IMR-90 (cell line): ENCODE data around the gene COA3. TPM values are rescaled to one million over a fixed set of nuclear protein-coding genes. Genes with fewer than 3 reads are reported as not detected.

Experiments
- BHLHE40 ChIP-seq: fragments of 150-350 bp; IDR thresholded peaks from 2 replicates; pipeline ENCODE4 v1.6.1; 2016; ENCODE audit warnings: mild to moderate bottlenecking, low read depth, low read length
- CEBPB ChIP-seq: IDR thresholded peaks from 2 replicates; pipeline ENCODE4 v1.6.1; 2012; ENCODE audit warnings: low read depth, low read length, improper control_type of control experiment
- FOS ChIP-seq: fragments of 150-350 bp; IDR thresholded peaks from 2 replicates; pipeline ENCODE4 v1.6.1; 2016; ENCODE audit warnings: low read depth, low read length
- MAZ ChIP-seq: IDR thresholded peaks from 2 replicates; pipeline ENCODE4 v1.6.1; 2012; ENCODE audit warnings: low read depth, mild to moderate bottlenecking, low read length, improper control_type of control experiment, moderate library complexity, borderline replicate concordance
- MXI1 ChIP-seq: IDR thresholded peaks from 2 replicates; pipeline ENCODE4 v1.6.1; 2012; ENCODE audit warnings: low read depth, mild to moderate bottlenecking, low read length, moderate library complexity, borderline replicate concordance
- RCOR1 ChIP-seq: IDR thresholded peaks from 2 replicates; pipeline ENCODE4 v1.6.1; 2012; ENCODE audit warnings: mild to moderate bottlenecking, low read length, improper control_type of control experiment; ENCODE audit not compliant: insufficient replicate concordance
- SMC3 ChIP-seq: fragments of 150-350 bp; IDR thresholded peaks from 2 replicates; pipeline ENCODE4 v1.6.1; 2016; ENCODE audit warnings: low read depth, mild to moderate bottlenecking, antibody characterized with exemption, low read length, moderate library complexity
- polyA plus RNA-seq, 3 experiments: library from polyadenylated mRNA; depleted of rRNA; stranded (reverse); fragments of >200 nt; gene quantifications; 2 replicates each; pipeline ENCODE4 v1.2.3, GENCODE V29; 2012; ENCODE audit warnings: low replicate concordance in 1 of 3
- total RNA-seq: library from RNA; depleted of rRNA; stranded (reverse); fragments of >200 nt; gene quantifications from 2 replicates; pipeline ENCODE4 v1.2.3, GENCODE V29; 2012

Gene COA3
- total and polyA plus RNA-seq, 2 of the 4 experiments (the other 2 are of a cell fraction) = 66.8 to 78.1 TPM

DNA sequence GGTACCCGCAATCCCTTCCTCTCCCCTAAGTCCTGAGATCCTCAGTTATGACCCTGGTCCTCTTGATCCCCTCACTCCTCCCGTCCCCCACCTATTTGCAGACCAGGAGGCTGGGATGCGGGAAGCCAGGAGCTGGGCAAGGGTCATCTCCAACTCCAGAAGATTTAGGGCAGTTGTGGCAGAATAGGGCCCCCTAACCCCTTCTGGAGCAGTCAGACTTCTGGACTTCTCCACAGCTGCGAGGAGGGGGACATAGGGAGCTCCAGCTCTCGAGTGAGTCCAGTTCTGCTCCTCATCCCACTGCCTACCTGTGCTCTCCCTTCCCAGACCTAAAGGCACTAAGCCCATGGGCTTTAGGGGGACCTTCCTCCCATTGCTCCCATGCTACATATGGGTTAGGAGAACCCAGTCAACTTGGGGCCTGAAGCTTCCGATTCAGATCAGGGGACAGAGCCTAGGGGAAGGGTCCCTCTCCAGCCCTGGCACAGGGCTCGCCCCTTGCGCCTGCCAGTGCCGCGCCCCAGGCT lies 16.8 kb downstream of the COA3 start (continued):
- TF ChIP-seq MXI1 (no peak), SMC3 (no peak), FOS (no peak), BHLHE40 (no peak), RCOR1 (no peak), MAZ (no peak), CEBPB (no peak)
